Measurements from ENCODE around the gene MRPS18C.

GRCh38 chr4:83486457-83487129, 30.7 kb downstream of the MRPS18C start:
- no peak for TF ChIP-seq CTCF (IDR thresholded peaks at IDR 0.05)
- no peak for TF ChIP-seq POLR2A (IDR thresholded peaks at IDR 0.05)
